Erythroblast (primary cell): ENCODE results near the gene AGBL4.

Experiments
- GATA1 ChIP-seq: IDR thresholded peaks from 2 replicates; pipeline ENCODE4 v1.6.1; 2011; ENCODE audit warnings: low read depth, mild to moderate bottlenecking, control low read depth, low read length, moderate library complexity
- POLR2A ChIP-seq: IDR thresholded peaks from 2 replicates; pipeline ENCODE4 v1.6.1; 2011; ENCODE audit warnings: mild to moderate bottlenecking, low read length

DNA sequence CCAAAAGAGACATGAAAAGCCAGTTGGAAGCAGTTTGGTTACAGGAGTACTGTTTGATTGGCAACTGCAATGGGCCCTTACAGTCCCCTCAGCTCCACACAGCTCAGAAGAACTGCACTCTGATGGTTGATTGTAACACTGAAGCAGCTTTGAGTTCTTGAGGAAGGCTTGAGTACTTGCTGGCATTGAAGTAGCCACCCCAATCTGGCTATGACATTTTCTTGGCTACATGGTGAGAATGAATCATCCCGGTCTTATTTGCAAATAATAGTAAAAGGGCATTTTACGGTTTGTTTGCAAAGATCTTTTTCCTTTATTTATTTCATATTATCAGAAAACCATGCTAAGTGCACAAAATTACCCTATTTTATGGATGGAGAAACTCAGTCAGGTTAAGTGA lies 1087.3 kb downstream of the AGBL4 start:
- TF ChIP-seq POLR2A (no peak), GATA1 (no peak)
